ENCODE data around the gene CENPB. TPM values are rescaled to one million over a fixed set of nuclear protein-coding genes. Genes with fewer than 3 reads are reported as not detected.

Gene CENPB
- polyA plus RNA-seq, 1 donor (not counting 4 experiments of a cell fraction or from before 2014, with no cell fraction given): 18.1 TPM

- no peak overlapping the region for H3K4me3 ChIP-seq (ENCODE audit: control insufficient read depth in 2 of 3, extremely low read depth in 1 of 3, insufficient read depth in 2 of 3, low read depth in 1 of 3, low read length in 3 of 3)
- dilution Hi-C loops (cut with MboI; ENCODE audit: extremely low pct_ligation_motif_present, low sequenced_read_pairs): no loop called here
- H3K9me3 ChIP-seq (ENCODE audit: control insufficient read depth, low read depth, low read length): no peaks in the 10 kb centered on the region
- FAIRE-seq: no peak
- H3K9ac ChIP-seq (ENCODE audit: control insufficient read depth, extremely low read depth, insufficient read depth, low read length): no peak overlapping the region
- no peaks in the 10 kb centered on the region for H3K79me2 ChIP-seq (ENCODE audit: control insufficient read depth, insufficient read depth, low read length)
- H3K4me2 ChIP-seq (ENCODE audit: control insufficient read depth, extremely low read depth, insufficient read depth, low read depth, low read length): no peak overlapping the region
- no peaks in the 10 kb centered on the region for H3K9me1 ChIP-seq (ENCODE audit: control insufficient read depth, extremely low read depth, insufficient read depth, low read length)
- TF ChIP-seq CTCF (optimal IDR thresholded peaks at IDR 0.05 in 1 of 3, IDR thresholded peaks at IDR 0.05 in 1 of 3, conservative IDR thresholded peaks at IDR 0.05 in 1 of 3; ENCODE audit: extremely low read depth in 1 of 3, insufficient read depth in 2 of 3, low read length in 3 of 3) (no peak), EZH2 (IDR thresholded peaks at IDR 0.05; ENCODE audit: low read length) (no peak)
- no peak for DNase-seq (ENCODE audit: low read depth, low spot score)
- no peaks in the 10 kb centered on the region for H4K20me1 ChIP-seq (ENCODE audit: control insufficient read depth, extremely low read depth, insufficient read depth, low read length)
- no peak overlapping the region for H2AFZ ChIP-seq (ENCODE audit: control insufficient read depth, low read length)
- no peaks in the 10 kb centered on the region for H3K36me3 ChIP-seq (ENCODE audit: control insufficient read depth in 2 of 2, extremely low read depth in 1 of 2, insufficient read depth in 2 of 2, low read length in 2 of 2)
- H3K4me1 ChIP-seq (ENCODE audit: control insufficient read depth, extremely low read depth, insufficient read depth, low read length): no peaks in the 10 kb centered on the region
- H3K27ac ChIP-seq (ENCODE audit: control insufficient read depth, insufficient read depth, low read length): no peak overlapping the region
- H3K27me3 ChIP-seq (ENCODE audit: control insufficient read depth, extremely low read depth, insufficient read depth, low read length): peaks cover 13% of the 10 kb centered on the region
Measured at GRCh38 chr20:3743251-3743650, 43.3 kb downstream of the CENPB start.

GRCh38 chr20:3741836-3742458 lies 44.6 kb downstream of the CENPB start:
- Histone ChIP-seq H2AFZ (ENCODE audit: control insufficient read depth, low read length) (no peak overlapping the region), H3K9me1 (ENCODE audit: control insufficient read depth, extremely low read depth, insufficient read depth, low read length) (no peaks in the 10 kb centered on the region), H3K79me2 (ENCODE audit: control insufficient read depth, insufficient read depth, low read length) (no peaks in the 10 kb centered on the region), H3K4me1 (ENCODE audit: control insufficient read depth, extremely low read depth, insufficient read depth, low read length) (no peaks in the 10 kb centered on the region), H3K9me3 (ENCODE audit: control insufficient read depth, low read depth, low read length) (no peaks in the 10 kb centered on the region), H3K27me3 (ENCODE audit: control insufficient read depth, extremely low read depth, insufficient read depth, low read length) (peaks cover 4% of the 10 kb centered on the region), H3K4me3 (ENCODE audit: control insufficient read depth in 2 of 3, extremely low read depth in 1 of 3, insufficient read depth in 2 of 3, low read depth in 1 of 3, low read length in 3 of 3) (no peak overlapping the region), H3K9ac (ENCODE audit: control insufficient read depth, extremely low read depth, insufficient read depth, low read length) (no peak overlapping the region), H3K36me3 (ENCODE audit: control insufficient read depth in 2 of 2, extremely low read depth in 1 of 2, insufficient read depth in 2 of 2, low read length in 2 of 2) (no peaks in the 10 kb centered on the region), H4K20me1 (ENCODE audit: control insufficient read depth, extremely low read depth, insufficient read depth, low read length) (no peaks in the 10 kb centered on the region), H3K4me2 (ENCODE audit: control insufficient read depth, extremely low read depth, insufficient read depth, low read depth, low read length) (no peak overlapping the region), H3K27ac (ENCODE audit: control insufficient read depth, insufficient read depth, low read length) (no peak overlapping the region)
- dilution Hi-C loops (cut with MboI; ENCODE audit: extremely low pct_ligation_motif_present, low sequenced_read_pairs): no loop called here
- no peak for DNase-seq (ENCODE audit: low read depth, low spot score)
- TF ChIP-seq CTCF (optimal IDR thresholded peaks at IDR 0.05 in 1 of 3, IDR thresholded peaks at IDR 0.05 in 1 of 3, conservative IDR thresholded peaks at IDR 0.05 in 1 of 3; ENCODE audit: extremely low read depth in 1 of 3, insufficient read depth in 2 of 3, low read length in 3 of 3) (no peak), EZH2 (IDR thresholded peaks at IDR 0.05; ENCODE audit: low read length) (no peak)
- no peak for FAIRE-seq

All from keratinocyte (primary cell).